ENCODE results near the gene CCBE1.
"Not testable (repeated sequence)": the region's sequence is repeated elsewhere in the genome, so short reads cannot be mapped to it uniquely, and the experiment has no call there.

The CCBE1 gene

DNA sequence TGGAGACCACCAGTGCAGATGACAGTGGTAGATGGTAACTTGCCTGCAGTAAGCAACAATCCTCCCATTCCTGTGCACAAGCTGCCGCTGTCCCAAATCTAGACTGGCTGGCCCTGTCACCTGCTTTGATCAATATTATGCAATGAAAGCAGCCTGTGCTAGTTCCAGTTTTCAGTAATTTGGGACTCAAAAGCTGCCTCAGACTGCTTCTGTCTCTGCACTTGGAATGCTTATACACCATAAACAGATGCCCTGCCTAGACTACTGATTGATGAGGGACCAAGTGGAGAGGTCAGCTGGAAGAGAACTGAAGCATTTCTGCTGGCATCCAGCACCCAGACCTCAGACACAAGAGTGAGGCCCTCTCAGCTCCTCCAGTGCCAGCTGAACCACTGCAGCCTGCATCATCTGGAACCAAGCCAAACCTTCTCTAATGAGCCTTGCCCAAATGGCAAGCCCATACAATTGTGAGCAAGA, 24.9 kb downstream of the CCBE1 start:
- DNase-seq (ENCODE audit: low read depth), result no peak
- no peak overlapping the region for H3K4me3 ChIP-seq (ENCODE audit: low read depth, low read length)
- TF ChIP-seq, protein P1, sequence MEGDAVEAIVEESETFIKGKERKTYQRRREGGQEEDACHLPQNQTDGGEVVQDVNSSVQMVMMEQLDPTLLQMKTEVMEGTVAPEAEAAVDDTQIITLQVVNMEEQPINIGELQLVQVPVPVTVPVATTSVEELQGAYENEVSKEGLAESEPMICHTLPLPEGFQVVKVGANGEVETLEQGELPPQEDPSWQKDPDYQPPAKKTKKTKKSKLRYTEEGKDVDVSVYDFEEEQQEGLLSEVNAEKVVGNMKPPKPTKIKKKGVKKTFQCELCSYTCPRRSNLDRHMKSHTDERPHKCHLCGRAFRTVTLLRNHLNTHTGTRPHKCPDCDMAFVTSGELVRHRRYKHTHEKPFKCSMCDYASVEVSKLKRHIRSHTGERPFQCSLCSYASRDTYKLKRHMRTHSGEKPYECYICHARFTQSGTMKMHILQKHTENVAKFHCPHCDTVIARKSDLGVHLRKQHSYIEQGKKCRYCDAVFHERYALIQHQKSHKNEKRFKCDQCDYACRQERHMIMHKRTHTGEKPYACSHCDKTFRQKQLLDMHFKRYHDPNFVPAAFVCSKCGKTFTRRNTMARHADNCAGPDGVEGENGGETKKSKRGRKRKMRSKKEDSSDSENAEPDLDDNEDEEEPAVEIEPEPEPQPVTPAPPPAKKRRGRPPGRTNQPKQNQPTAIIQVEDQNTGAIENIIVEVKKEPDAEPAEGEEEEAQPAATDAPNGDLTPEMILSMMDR (IDR thresholded peaks at IDR 0.05; ENCODE audit: control insufficient read depth, extremely low read depth, insufficient read depth), result no peak

DNA sequence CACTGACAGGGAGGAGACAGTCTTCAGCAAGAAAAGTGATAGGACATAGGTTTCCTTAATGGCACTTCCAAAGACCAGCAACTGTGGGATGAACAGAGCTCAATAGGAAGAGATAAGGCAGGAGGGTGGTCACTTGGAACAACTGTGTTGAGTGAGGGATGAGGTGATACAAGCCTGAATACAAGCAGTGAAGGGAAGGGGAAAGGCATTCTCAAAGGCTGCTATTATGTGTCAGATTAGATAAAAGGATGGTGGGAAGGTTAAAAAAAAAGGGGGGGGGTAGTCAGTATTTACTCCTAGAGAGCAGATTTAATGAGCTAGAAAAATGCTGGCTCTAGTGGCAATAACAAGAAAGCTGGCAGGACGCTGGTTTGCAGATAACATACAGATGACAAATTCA, 25.7 kb downstream of the CCBE1 start:
- TF ChIP-seq, protein P1 (IDR thresholded peaks at IDR 0.05; ENCODE audit: control insufficient read depth, extremely low read depth, insufficient read depth), result no peak
- no peak for DNase-seq (ENCODE audit: low read depth)

GRCh38 chr18:59669872-59670657, 27.2 kb downstream of the CCBE1 start:
- DNase-seq (ENCODE audit: low read depth), result no peak

More for the DNA sequence above, 25.7 kb downstream of the CCBE1 start:
- no peak overlapping the region for H3K4me3 ChIP-seq (ENCODE audit: low read depth, low read length)

DNA sequence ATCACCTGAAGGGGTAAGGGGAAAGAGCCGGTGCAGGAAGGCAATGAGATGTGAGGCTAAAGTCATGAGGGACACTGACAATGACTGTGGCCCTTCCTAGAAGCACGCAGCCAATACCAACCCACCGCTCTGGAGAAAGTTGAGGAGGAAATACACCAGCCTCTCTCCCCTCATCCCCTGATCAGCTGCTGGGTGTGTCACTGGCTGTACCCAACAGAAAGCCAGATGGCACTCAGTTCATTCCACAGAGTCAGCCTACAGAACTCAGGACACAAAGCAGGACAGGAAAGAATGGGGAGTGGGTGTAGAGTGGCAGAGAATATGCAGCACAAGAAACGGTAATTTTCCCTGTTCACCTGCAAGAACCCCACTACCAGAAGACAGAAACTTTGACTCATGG, 29.7 kb downstream of the CCBE1 start:
- TF ChIP-seq, protein P1 (IDR thresholded peaks at IDR 0.05; ENCODE audit: control insufficient read depth, extremely low read depth, insufficient read depth), result no peak
- no peak for DNase-seq (ENCODE audit: low read depth)

More at GRCh38 chr18:59669872-59670657, 27.2 kb downstream of the CCBE1 start:
- TF ChIP-seq, protein P1 (IDR thresholded peaks at IDR 0.05; ENCODE audit: control insufficient read depth, extremely low read depth, insufficient read depth), result no peak
- H3K4me3 ChIP-seq (ENCODE audit: low read depth, low read length), result no peak overlapping the region

GRCh38 chr18:59666007-59666402, 31.2 kb downstream of the CCBE1 start:
- H3K4me3 ChIP-seq (ENCODE audit: low read depth, low read length); DNase-seq (ENCODE audit: low read depth): not testable (repeated sequence)

More for the DNA sequence above, 29.7 kb downstream of the CCBE1 start:
- H3K4me3 ChIP-seq (ENCODE audit: low read depth, low read length), result no peak overlapping the region

DNA sequence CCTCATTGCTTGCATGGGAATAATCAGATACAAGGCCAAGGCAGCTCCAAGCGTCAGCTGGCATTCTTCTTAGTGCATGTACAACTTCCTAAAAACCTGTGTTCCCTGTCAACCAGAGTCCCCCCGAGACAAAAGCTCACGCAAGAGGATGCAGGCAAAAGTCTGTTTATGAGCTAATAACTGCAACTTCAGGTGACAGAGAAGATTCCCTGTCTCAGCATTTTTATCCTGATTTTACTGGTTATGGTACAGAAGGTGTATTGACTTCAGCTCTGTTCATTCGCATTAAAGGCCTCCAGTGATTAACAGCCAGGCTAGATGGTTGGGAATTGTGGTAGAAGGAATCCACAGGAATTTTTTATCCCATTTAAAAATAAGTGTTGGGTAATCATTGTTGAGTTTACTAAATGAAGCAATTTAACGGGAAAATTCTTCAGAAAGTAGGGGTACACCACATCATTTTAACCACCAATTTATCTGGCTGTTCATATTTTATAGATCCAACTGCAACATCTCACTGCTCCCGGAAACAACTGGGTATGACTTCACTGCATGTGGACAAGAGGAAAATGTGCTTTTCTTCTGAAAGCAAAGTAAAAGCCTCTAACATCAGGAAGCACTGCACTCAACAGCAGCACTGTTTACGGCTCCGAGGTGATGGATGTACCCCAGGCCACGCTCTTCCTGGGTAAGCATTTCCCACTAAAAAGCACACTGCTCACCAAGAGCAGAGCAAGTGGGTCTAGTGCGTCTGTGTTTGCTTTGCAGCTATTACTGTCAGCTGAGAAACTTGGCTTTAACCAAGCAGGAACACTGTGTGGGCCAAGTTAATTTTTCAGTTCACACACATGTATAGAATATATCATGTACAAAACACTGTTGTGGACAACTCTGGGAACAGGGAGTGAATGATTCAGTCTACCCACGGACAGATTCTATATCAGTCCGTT, 31.9 kb downstream of the CCBE1 start:
- no peak overlapping the region for H3K4me3 ChIP-seq (ENCODE audit: low read depth, low read length)
- TF ChIP-seq, protein P1 (IDR thresholded peaks at IDR 0.05; ENCODE audit: control insufficient read depth, extremely low read depth, insufficient read depth), result no peak
- no peak for DNase-seq (ENCODE audit: low read depth)

DNA sequence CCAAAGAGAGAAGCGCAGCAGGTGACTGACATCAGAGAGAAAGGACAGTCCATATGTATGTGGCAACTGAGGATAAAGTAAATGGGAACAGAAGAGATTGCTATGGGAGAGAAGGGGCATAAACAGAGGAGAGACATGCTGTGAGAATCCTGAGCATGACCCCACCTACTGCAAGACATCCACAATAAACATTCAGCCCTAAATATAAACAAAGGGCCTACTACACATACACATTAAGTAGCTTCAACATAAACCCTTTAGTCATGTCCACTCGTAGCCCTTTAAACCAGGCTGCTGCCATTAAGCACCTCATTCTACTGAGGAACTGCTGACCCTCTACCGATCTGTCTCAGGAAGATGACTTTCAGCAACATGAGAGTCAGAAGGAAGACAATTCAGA, 32.9 kb downstream of the CCBE1 start:
- H3K4me3 ChIP-seq (ENCODE audit: low read depth, low read length), result no peak overlapping the region
- TF ChIP-seq, protein P1 (IDR thresholded peaks at IDR 0.05; ENCODE audit: control insufficient read depth, extremely low read depth, insufficient read depth), result no peak
- DNase-seq (ENCODE audit: low read depth), result no peak
